Gastrocnemius medialis (tissue), 4 donors: ENCODE measurements around the gene IL18RAP.

Experiments
- CTCF ChIP-seq, 5 experiments: fragments of 450-650 bp in 3 of 5; fragments of 200-600 bp in 2 of 5; sonication (generic) in 2 of 5; IDR thresholded peaks in 4 of 5; conservative IDR thresholded peaks in 1 of 5; 1 replicate in 4 of 5; 2 replicates in 1 of 5; pipeline ENCODE4 v1.5.1; 2016 to 2019; ENCODE audit warnings: antibody characterized with exemption in 5 of 5, mild to moderate bottlenecking in 3 of 5, moderate library complexity in 3 of 5
- POLR2A ChIP-seq, 2 donors: fragments of 450-650 bp; IDR thresholded peaks; one replicate each; pipeline ENCODE4 v1.6.1; 2017; ENCODE audit warnings: antibody characterized with exemption in 2 of 2, mild to moderate bottlenecking in 2 of 2, moderate library complexity in 2 of 2

GRCh38 chr2:102399499-102400141 lies 23.3 kb upstream of the IL18RAP start:
- TF ChIP-seq CTCF (IDR thresholded peaks at IDR 0.05 in 4 of 5, conservative IDR thresholded peaks at IDR 0.05 in 1 of 5) (no peak), POLR2A (IDR thresholded peaks at IDR 0.05) (no peak)
